HEK293T (cell line): Measurements from ENCODE around the gene PROZ.
"Not testable (repeated sequence)": the region's sequence is repeated elsewhere in the genome, so short reads cannot be mapped to it uniquely, and the experiment has no call there.

Experiments
- CTCF ChIA-PET: fragments of 350-600 bp; formaldehyde crosslinking; extraction: SDS; loops from one replicate; lab custom pipeline; 2021; ENCODE audit warnings: antibody characterized with exemption, inconsistent platforms; lab: Yijun Ruan, JAX
- POLR2A ChIA-PET: fragments of 350-600 bp; formaldehyde crosslinking; extraction: SDS; loops from one replicate; lab custom pipeline; 2020; ENCODE audit warnings: antibody characterized with exemption, inconsistent platforms; lab: Yijun Ruan, JAX
- DNase-seq: peaks from one replicate; pipeline ENCODE4 v3.0.0; 2012; ENCODE audit warnings: mixed read lengths; ENCODE audit errors: extremely low spot score
- ARNT ChIP-seq: fragments of 450-650 bp; IDR thresholded peaks from 2 replicates; pipeline ENCODE4 v1.6.1; 2017; ENCODE audit warnings: mild to moderate bottlenecking
- BHLHE40 ChIP-seq: fragments of 450-650 bp; IDR thresholded peaks from 2 replicates; pipeline ENCODE4 v1.6.1; 2016; ENCODE audit warnings: mild to moderate bottlenecking, moderate library complexity, borderline replicate concordance
- CTBP1 ChIP-seq: fragments of 450-650 bp; IDR thresholded peaks from 2 replicates; pipeline ENCODE4 v1.6.1; 2016; ENCODE audit warnings: borderline replicate concordance
- ELF4 ChIP-seq: fragments of 450-650 bp; IDR thresholded peaks from 2 replicates; pipeline ENCODE4 v1.6.1; 2017; ENCODE audit warnings: antibody characterized with exemption
- FOXA1 ChIP-seq: fragments of 450-650 bp; IDR thresholded peaks from 2 replicates; pipeline ENCODE4 v1.6.1; 2016; ENCODE audit warnings: mild to moderate bottlenecking
- FOXK2 ChIP-seq: fragments of 450-650 bp; IDR thresholded peaks from 2 replicates; pipeline ENCODE4 v1.6.1; 2016; ENCODE audit warnings: mild to moderate bottlenecking
- FOXM1 ChIP-seq: fragments of 450-650 bp; IDR thresholded peaks from 2 replicates; pipeline ENCODE4 v1.6.1; 2017; ENCODE audit warnings: mild to moderate bottlenecking, borderline replicate concordance
- HDGF ChIP-seq: fragments of 450-650 bp; IDR thresholded peaks from 2 replicates; pipeline ENCODE4 v1.6.1; 2017; ENCODE audit warnings: antibody characterized with exemption, borderline replicate concordance
- L3MBTL2 ChIP-seq: fragments of 450-650 bp; conservative IDR thresholded peaks from 2 replicates; pipeline ENCODE4 v1.6.1; 2016; ENCODE audit warnings: mild to moderate bottlenecking
- LEF1 ChIP-seq: fragments of 450-650 bp; IDR thresholded peaks from 2 replicates; pipeline ENCODE4 v1.6.1; 2017; ENCODE audit warnings: mild to moderate bottlenecking, borderline replicate concordance
- NFRKB ChIP-seq: fragments of 450-650 bp; IDR thresholded peaks from 2 replicates; pipeline ENCODE4 v1.6.1; 2016; ENCODE audit warnings: mild to moderate bottlenecking, moderate library complexity
- SP1 ChIP-seq: fragments of 450-650 bp; IDR thresholded peaks from 2 replicates; pipeline ENCODE4 v1.6.1; 2017
- SUZ12 ChIP-seq: fragments of 450-650 bp; IDR thresholded peaks from 2 replicates; pipeline ENCODE4 v1.6.1; 2016; ENCODE audit warnings: mild to moderate bottlenecking
- TARDBP ChIP-seq: fragments of 450-650 bp; IDR thresholded peaks from 2 replicates; pipeline ENCODE4 v1.6.1; 2016
- ZNF384 ChIP-seq: fragments of 450-650 bp; IDR thresholded peaks from 2 replicates; pipeline ENCODE4 v1.6.1; 2016
- TF ChIP-seq, protein P1 (sequence below): fragments of 450-650 bp; IDR thresholded peaks from 2 replicates; pipeline ENCODE4 v1.6.1; 2016

PROZ gene, protein sequence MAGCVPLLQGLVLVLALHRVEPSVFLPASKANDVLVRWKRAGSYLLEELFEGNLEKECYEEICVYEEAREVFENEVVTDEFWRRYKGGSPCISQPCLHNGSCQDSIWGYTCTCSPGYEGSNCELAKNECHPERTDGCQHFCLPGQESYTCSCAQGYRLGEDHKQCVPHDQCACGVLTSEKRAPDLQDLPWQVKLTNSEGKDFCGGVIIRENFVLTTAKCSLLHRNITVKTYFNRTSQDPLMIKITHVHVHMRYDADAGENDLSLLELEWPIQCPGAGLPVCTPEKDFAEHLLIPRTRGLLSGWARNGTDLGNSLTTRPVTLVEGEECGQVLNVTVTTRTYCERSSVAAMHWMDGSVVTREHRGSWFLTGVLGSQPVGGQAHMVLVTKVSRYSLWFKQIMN

DNA sequence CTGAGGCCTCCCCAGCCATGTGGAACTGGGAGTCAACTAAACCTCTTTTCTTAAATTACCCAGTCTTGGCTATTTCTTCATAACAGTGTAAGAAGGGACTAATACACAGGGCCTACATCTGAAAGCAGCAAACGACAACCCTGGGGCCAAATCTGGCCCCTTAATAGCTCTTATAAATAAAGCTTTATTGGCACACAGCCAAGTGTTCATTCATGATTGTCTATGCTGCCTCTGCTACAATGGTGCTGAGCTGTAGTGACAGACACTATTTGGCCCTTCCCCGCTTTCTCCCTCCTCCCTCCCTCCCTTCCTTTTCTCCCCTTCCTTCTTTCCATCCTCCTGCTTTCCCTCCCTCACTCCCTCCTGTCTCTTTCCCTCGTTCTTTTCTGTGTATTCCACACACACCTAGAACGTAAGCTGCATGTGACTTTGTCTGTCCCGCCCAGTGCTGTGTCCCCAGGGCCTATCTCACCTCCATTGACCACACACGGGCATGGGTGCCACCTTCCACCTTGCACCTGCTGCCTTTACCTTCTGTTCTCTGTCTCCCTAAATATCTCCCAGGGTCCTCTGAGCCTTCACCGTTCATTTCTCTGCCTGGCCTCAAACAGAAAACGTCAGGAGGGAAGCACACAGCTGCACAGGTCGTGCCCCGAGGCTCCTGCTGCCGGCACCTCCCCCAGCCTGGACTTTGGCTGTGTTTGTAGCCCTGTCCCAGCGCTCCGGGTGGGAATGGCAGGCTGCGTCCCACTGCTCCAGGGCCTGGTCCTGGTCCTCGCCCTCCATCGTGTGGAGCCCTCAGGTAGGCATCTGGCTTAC lies at the start of gene PROZ:
PROZ (plus strand) TSS at position 720 of the 819 bp plus-strand sequence; CDS start at position 733, 13 bp downstream.
- ChIA-PET CTCF (no interaction called here), POLR2A (no interaction called here)
- DNase-seq: no peak
- TF ChIP-seq FOXK2 (no peak), SP1 (no peak), SUZ12 (no peak), ELF4 (no peak), L3MBTL2 (no peak), ARNT (no peak), CTBP1 (no peak), FOXM1 (no peak), FOXA1 (no peak), HDGF (no peak), TARDBP (no peak)
- TF ChIP-seq, protein P1, sequence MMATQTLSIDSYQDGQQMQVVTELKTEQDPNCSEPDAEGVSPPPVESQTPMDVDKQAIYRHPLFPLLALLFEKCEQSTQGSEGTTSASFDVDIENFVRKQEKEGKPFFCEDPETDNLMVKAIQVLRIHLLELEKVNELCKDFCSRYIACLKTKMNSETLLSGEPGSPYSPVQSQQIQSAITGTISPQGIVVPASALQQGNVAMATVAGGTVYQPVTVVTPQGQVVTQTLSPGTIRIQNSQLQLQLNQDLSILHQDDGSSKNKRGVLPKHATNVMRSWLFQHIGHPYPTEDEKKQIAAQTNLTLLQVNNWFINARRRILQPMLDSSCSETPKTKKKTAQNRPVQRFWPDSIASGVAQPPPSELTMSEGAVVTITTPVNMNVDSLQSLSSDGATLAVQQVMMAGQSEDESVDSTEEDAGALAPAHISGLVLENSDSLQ: no peak

DNA sequence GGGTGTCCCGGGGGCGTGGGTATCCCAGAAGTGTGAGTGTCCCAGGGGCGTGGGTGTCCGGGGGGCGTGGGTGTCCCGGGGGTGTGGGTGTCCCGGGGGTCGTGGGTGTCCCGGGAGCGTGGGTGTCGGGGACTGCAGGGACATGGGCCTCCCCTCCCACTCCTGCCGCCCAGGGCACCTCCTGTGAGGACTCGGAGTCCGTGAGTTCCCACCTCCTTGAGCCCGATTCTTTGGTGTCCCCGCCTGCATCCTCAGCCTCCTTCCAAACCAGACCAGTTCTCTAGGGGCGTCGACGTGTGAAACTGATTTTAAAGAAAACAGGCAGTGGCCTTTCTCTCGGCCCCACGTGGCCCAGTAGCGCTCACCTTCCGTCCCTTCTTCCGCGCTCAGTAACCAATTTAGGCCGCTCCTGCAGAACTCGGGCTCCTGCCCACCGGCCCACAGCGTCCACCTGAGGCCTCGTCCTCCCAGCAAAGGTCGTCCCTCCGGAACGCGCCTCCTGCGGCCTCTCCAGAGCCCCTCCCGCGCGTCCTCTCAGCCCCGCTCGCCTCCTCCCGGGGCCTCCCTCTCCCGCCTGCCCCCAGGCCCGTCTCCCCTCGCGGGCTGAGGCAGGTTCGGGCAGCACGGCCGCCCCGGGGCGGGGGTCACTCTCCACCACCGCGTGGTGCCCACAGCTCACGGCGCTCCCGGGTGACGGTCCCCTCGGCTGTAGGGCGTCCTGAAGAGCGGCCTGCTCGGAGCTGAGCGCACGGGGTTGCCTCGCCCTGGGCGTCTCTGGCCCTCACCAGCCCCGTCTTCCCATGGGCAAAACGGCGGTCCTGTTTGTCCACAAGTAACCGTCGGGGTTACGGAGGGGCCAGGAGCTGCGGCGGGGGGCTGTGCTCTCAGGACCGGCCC lies 49.0 kb upstream of the PROZ start:
- TF ChIP-seq SP1 (no peak), FOXA1 (no peak), ARNT (no peak), L3MBTL2 (no peak), SUZ12 (no peak), BHLHE40 (no peak), FOXM1 (no peak), NFRKB (no peak), ZNF384 (no peak), CTBP1 (no peak), FOXK2 (no peak), LEF1 (no peak), ELF4 (no peak), TARDBP (no peak), HDGF (no peak)
- TF ChIP-seq, protein P1: no peak
- no peak for DNase-seq
- CTCF ChIA-PET: no interaction called here
- POLR2A ChIA-PET: no interaction called here

DNA sequence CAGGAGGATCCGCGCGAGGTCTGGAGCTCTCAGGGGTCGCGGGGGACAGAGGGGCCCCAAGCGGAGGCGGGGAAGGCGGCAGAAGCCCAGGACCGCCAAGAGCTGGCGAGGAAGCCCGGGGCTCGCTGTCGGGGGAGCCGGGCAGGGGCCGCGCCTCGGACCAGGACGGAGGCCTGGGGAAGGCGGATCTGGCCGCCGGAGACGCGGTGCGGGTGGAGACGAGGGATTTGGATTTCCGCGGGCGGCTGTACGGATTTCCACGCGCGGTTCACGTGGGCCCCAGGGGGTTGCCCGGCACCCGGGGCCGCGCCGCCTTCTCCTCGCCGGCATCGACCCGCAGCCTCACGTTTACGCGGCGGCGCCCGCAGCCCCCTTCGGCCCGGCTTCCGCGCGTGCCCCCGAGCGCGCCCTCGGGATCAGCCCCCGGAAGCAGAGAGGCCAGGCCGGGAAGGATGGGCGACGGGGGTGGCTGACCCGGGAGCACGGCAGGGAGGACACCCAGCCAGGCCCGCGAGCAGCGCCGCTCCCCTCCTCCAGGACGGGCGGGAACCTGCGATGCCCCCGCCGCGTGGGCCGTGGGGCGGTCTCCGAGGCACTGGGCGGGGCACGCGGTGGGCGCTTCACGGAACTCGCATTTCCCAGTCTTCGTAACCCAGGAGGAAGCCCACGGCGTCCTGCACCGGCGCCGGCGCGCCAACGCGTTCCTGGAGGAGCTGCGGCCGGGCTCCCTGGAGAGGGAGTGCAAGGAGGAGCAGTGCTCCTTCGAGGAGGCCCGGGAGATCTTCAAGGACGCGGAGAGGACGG lies 48.2 kb upstream of the PROZ start:
- POLR2A ChIA-PET: no interaction called here
- CTCF ChIA-PET: no interaction called here
- TF ChIP-seq ELF4: no peak
- TF ChIP-seq SUZ12: no peak
- TF ChIP-seq SP1: no peak
- TF ChIP-seq, protein P1: no peak
- TF ChIP-seq FOXA1: no peak
- no peak for TF ChIP-seq FOXM1
- no peak for TF ChIP-seq LEF1
- TF ChIP-seq ZNF384: no peak
- no peak for TF ChIP-seq FOXK2
- TF ChIP-seq TARDBP: no peak
- no peak for TF ChIP-seq ARNT
- no peak for TF ChIP-seq BHLHE40
- no peak for TF ChIP-seq HDGF
- TF ChIP-seq L3MBTL2: no peak
- TF ChIP-seq CTBP1: no peak
- no peak for DNase-seq

DNA sequence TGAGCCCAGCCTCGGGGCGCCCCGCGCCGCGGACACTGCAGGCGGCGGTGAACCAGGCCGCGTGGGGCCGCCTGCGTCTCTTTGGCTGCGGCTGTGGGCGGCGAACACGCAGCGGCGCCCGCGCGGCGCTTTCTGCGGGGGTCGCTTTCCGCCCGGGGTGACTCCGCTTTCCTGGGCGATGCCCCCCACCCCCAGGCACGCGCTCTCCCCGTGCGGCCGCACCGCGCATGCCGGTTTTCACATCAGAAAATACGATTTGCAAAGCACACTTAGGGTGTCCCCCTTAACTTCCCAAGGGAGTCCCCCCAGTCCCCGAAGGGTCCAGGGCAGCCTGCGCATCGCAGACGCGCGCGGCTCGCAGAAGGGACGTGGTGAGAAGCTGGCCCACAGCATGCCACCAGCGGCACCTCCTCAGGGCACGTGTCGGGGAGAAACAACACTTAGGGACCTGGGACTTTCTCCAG lies 47.6 kb upstream of the PROZ start:
- TF ChIP-seq ZNF384: no peak
- TF ChIP-seq ARNT: no peak
- TF ChIP-seq FOXA1: no peak
- no peak for TF ChIP-seq ELF4
- no peak for TF ChIP-seq CTBP1
- TF ChIP-seq SP1: no peak
- no peak for TF ChIP-seq FOXM1
- TF ChIP-seq L3MBTL2: no peak
- TF ChIP-seq, protein P1: no peak
- TF ChIP-seq NFRKB: no peak
- TF ChIP-seq SUZ12: no peak
- TF ChIP-seq FOXK2: no peak
- no peak for TF ChIP-seq TARDBP
- no peak for TF ChIP-seq LEF1
- no peak for TF ChIP-seq BHLHE40
- TF ChIP-seq HDGF: no peak
- ChIA-PET CTCF (no interaction called here), POLR2A (no interaction called here)
- no peak for DNase-seq

DNA sequence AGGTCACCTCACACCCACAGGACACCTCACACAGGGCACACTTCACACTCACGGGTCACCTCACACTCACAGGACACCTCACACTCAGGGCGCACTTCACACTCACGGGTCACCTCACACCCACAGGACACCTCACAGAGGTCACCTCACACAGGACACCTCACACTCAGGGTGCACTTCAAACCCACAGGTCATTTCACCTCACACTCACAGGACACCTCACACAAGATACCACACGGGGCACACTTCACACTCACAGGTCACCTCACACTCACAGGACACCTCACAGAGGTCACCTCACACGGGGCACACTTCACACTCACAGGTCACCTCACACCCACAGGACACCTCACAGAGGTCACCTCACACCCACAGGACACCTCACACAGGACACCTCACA lies 46.6 kb upstream of the PROZ start:
- DNase-seq, CTCF ChIA-PET, POLR2A ChIA-PET: not testable (repeated sequence)

DNA sequence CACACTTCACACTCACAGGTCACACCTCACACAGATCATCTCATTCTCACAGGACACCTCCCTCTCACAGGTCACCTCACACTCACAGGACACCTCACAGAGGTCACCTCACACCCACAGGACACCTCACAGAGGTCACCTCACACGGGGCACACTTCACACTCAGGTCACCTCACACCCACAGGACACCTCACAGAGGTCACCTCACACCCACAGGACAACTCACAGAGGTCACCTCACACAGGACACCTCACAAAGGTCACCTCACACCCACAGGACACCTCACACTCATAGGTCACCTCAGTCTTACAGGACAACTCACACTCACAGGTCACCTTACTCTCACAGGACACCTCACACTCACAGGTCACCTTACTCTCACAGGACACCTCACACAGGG lies 46.0 kb upstream of the PROZ start:
- POLR2A ChIA-PET: not testable (repeated sequence)

More for the DNA sequence above, 46.0 kb upstream of the PROZ start:
- CTCF ChIA-PET, DNase-seq: not testable (repeated sequence)
